NT2/D1 (cell line): ENCODE results near the gene ZBTB20.

ENCODE experiments used
- YY1 ChIP-seq: IDR thresholded peaks from 2 replicates; pipeline ENCODE4 v1.6.1; 2011; ENCODE audit not compliant: insufficient read length, insufficient read depth
- ZNF274 ChIP-seq: IDR thresholded peaks from 2 replicates; pipeline ENCODE4 v1.6.1; 2011; ENCODE audit warnings: mild to moderate bottlenecking, low read depth, low read length

GRCh38 chr3:114847564-114847963 lies 299.5 kb downstream of the ZBTB20 start:
- TF ChIP-seq YY1, result no peak
- TF ChIP-seq ZNF274, result no peak
